GM12865 (cell line): ENCODE results near the gene SPEG.

Experiments
- DNase-seq: peaks from one replicate; pipeline ENCODE4 v3.0.0; 2010; ENCODE audit warnings: low read depth
- H3K4me3 ChIP-seq: 2 replicates; pipeline ENCODE4 v1.5.1; 2011; ENCODE audit warnings: mild to moderate bottlenecking, low read depth, low read length, control low read depth
- TF ChIP-seq, protein P1 (sequence below): IDR thresholded peaks from 2 replicates; pipeline ENCODE4 v1.5.1; 2011; ENCODE audit warnings: low read length, control low read depth, low read depth, inconsistent platforms; ENCODE audit not compliant: insufficient read depth; ENCODE audit errors: missing control alignments

SPEG gene

DNA sequence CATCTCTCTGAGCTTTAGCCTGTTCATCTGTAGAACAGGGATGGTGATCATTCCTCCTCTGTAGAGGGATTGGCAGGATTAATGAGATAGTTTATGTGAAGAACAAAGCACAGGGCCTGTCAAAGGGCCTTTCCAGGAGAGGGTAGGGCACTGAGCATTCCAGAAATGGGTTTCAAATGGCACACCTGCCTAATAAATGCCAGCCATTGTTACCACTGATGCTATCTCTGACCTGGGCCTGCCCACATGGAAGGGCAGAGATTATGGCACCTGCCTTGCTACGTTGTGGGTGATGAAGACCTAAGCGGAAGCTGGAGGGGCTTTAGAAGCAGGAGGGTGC lies 33.1 kb downstream of the SPEG start:
- TF ChIP-seq, protein P1, sequence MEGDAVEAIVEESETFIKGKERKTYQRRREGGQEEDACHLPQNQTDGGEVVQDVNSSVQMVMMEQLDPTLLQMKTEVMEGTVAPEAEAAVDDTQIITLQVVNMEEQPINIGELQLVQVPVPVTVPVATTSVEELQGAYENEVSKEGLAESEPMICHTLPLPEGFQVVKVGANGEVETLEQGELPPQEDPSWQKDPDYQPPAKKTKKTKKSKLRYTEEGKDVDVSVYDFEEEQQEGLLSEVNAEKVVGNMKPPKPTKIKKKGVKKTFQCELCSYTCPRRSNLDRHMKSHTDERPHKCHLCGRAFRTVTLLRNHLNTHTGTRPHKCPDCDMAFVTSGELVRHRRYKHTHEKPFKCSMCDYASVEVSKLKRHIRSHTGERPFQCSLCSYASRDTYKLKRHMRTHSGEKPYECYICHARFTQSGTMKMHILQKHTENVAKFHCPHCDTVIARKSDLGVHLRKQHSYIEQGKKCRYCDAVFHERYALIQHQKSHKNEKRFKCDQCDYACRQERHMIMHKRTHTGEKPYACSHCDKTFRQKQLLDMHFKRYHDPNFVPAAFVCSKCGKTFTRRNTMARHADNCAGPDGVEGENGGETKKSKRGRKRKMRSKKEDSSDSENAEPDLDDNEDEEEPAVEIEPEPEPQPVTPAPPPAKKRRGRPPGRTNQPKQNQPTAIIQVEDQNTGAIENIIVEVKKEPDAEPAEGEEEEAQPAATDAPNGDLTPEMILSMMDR: no peak
- H3K4me3 ChIP-seq: no peak overlapping the region
- no peak for DNase-seq

DNA sequence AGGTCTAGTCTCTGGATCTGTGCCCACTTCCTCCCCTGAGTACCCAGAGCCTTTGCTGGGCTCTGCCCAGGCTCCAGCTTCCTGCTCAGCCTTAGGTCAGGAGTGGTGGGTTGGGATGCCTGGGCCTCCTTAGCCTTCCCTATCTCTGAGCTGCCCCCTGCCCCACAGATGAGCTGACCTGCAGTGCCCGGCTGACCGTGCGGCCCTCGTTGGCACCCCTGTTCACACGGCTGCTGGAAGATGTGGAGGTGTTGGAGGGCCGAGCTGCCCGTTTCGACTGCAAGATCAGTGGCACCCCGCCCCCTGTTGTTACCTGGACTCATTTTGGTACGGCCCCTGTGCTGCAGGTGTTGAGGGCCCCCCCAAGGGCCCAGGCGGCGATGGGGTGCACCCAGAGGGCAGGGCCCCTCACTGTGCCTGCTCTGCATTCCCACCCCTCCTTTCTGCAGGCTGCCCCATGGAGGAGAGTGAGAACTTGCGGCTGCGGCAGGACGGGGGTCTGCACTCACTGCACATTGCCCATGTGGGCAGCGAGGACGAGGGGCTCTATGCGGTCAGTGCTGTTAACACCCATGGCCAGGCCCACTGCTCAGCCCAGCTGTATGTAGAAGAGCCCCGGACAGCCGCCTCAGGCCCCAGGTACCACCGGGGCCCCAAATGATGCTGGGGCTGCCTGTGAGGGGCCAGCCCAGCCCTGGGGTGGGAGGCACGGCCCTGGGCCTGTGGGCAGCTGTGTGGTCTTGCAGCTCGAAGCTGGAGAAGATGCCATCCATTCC lies 34.0 kb downstream of the SPEG start:
- no peak overlapping the region for H3K4me3 ChIP-seq
- TF ChIP-seq, protein P1: no peak
- no peak for DNase-seq

- DNase-seq: no peak
- TF ChIP-seq, protein P1: no peak
- no peak overlapping the region for H3K4me3 ChIP-seq
Observed at GRCh38 chr2:219469186-219469724, 34.6 kb downstream of the SPEG start.

- DNase-seq: no peak
- TF ChIP-seq, protein P1: no peak
- H3K4me3 ChIP-seq: no peak overlapping the region
Observed at GRCh38 chr2:219470429-219470828, 35.8 kb downstream of the SPEG start.

DNA sequence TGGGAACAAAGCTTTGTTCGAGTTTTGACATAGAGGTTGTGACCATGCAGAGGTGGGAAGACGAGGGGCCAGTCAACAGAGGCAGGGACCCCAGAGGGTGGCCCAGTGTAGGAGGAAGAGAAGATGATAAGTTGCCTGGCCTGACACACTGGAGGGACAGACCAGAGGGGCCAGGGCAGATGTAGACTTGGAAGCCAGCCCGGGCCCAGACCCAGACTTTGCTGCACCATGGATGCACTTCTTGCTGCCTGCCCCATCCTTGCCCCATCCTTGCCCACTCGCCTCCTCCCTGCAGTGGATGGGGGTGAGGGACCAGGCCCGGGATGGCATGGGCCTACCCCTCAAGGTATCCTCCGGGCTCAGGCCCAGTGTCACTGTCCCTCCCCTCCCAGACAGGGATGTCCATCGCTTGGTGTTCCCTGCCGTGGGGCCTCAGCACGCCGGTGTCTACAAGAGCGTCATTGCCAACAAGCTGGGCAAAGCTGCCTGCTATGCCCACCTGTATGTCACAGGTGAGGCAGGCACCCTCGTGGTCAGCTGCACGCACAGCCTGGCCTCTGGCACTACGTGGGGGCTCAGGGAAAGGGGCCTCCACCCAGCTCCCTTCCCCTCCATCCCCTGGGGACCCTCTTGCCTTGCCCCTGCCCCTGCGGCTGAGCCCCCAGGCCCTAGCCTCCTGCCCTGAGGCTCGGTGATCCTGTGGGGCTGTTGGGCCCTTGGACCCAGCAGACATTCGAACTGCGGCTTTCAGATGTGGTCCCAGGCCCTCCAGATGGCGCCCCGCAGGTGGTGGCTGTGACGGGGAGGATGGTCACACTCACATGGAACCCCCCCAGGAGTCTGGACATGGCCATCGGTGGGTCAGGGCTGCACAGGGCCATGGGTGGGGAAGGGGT lies 37.1 kb downstream of the SPEG start:
- TF ChIP-seq, protein P1: no peak
- DNase-seq: no peak
- H3K4me3 ChIP-seq: no peak overlapping the region

GRCh38 chr2:219472629-219473187 lies 38.1 kb downstream of the SPEG start:
- TF ChIP-seq, protein P1: no peak
- DNase-seq: no peak
- H3K4me3 ChIP-seq: no peak overlapping the region
